Cardiac muscle cell (in vitro differentiated cells and primary cell): ENCODE measurements around the gene PROZ. TPM values are rescaled to one million over a fixed set of nuclear protein-coding genes. Genes with fewer than 3 reads are reported as not detected.

Experiments
- DNase-seq, 2 donors: peaks; one replicate each; pipeline versions ENCODE4 v3.0.0 to v3.0.0-alpha.2; 2010 to 2017; ENCODE audit warnings: low read depth in 1 of 2, low spot score in 1 of 2
- H3K27ac ChIP-seq: fragments of 200-600 bp; sonication (generic); 2 replicates; pipeline ENCODE4 v1.5.1; 2016
- H3K27me3 ChIP-seq: fragments of 200-600 bp; sonication (generic); 2 replicates; pipeline ENCODE4 v1.6.0; 2016; ENCODE audit warnings: control low read depth
- H3K36me3 ChIP-seq: fragments of 200-600 bp; sonication (generic); 2 replicates; pipeline ENCODE4 v1.5.1; 2016; ENCODE audit warnings: control low read depth
- H3K4me1 ChIP-seq: fragments of 200-600 bp; sonication (generic); 2 replicates; pipeline ENCODE4 v1.8.1; 2017; ENCODE audit warnings: low read depth, mild to moderate bottlenecking, mixed run types
- H3K4me3 ChIP-seq: fragments of 200-600 bp; sonication (generic); 2 replicates; pipeline ENCODE4 v1.5.1; 2016; ENCODE audit warnings: mild to moderate bottlenecking
- H3K9me3 ChIP-seq: fragments of 200-600 bp; sonication (generic); 2 replicates; pipeline ENCODE4 v1.5.1; 2017; ENCODE audit warnings: low read depth, mild to moderate bottlenecking, control low read depth
- CTCF ChIP-seq: IDR thresholded peaks from 2 replicates; pipeline ENCODE4 v1.5.1; 2012; ENCODE audit warnings: low read depth, mild to moderate bottlenecking, low read length
- polyA plus RNA-seq: library from polyadenylated mRNA; unstranded; fragments of >200 nt; fragmentation: Nextera tagmentation; extraction: Ambion mirVana; gene quantifications from 2 replicates; pipeline ENCODE4 v1.2.1, GENCODE V29; 2016
- total RNA-seq: library from RNA; depleted of rRNA; stranded (reverse); fragments of >200 nt; gene quantifications from 2 replicates; pipeline ENCODE4 v1.2.3, GENCODE V29; 2016

Gene PROZ
- total and polyA plus RNA-seq, 2 experiments from 2014 or later: 0.42 TPM; not detected in 1

- Histone ChIP-seq H3K36me3 (no peaks in the 10 kb centered on the region), H3K27ac (no peak overlapping the region), H3K9me3 (no peaks in the 10 kb centered on the region), H3K27me3 (peaks cover 49% of the 10 kb centered on the region), H3K4me1 (no peaks in the 10 kb centered on the region), H3K4me3 (no peak overlapping the region)
- TF ChIP-seq CTCF: no peak
- no peak for DNase-seq
These were observed 20.7 kb upstream of the PROZ start for GRCh38 chr13:113137691-113138298.

- peaks cover 44% of the 10 kb centered on the region for H3K27me3 ChIP-seq
- H3K36me3 ChIP-seq: no peaks in the 10 kb centered on the region
- TF ChIP-seq CTCF: no peak
- peak in 1 of 2 donors; percentile 19 for DNase-seq
- no peak overlapping the region for H3K4me3 ChIP-seq
- H3K4me1 ChIP-seq: no peaks in the 10 kb centered on the region
- H3K27ac ChIP-seq: no peak overlapping the region
- H3K9me3 ChIP-seq: no peaks in the 10 kb centered on the region
These were observed 19.5 kb upstream of the PROZ start for GRCh38 chr13:113138792-113139551.

- DNase-seq: no peak
- Histone ChIP-seq H3K27me3 (peaks cover 45% of the 10 kb centered on the region), H3K9me3 (no peaks in the 10 kb centered on the region), H3K4me1 (no peaks in the 10 kb centered on the region), H3K36me3 (no peaks in the 10 kb centered on the region), H3K27ac (no peak overlapping the region), H3K4me3 (no peak overlapping the region)
- TF ChIP-seq CTCF: no peak
These were observed 18.9 kb upstream of the PROZ start for GRCh38 chr13:113139577-113139976.

GRCh38 chr13:113140677-113141600 is 17.5 kb upstream of the PROZ start:
- Histone ChIP-seq H3K9me3 (no peaks in the 10 kb centered on the region), H3K36me3 (no peaks in the 10 kb centered on the region), H3K27me3 (peaks cover 39% of the 10 kb centered on the region), H3K4me3 (no peak overlapping the region), H3K27ac (no peak overlapping the region), H3K4me1 (no peaks in the 10 kb centered on the region)
- no peak for TF ChIP-seq CTCF
- no peak for DNase-seq

GRCh38 chr13:113141601-113141970 is 16.9 kb upstream of the PROZ start:
- no peak for TF ChIP-seq CTCF
- H3K27ac ChIP-seq: no peak overlapping the region
- no peak for DNase-seq
- H3K4me1 ChIP-seq: no peaks in the 10 kb centered on the region
- peaks cover 45% of the 10 kb centered on the region for H3K27me3 ChIP-seq
- no peaks in the 10 kb centered on the region for H3K36me3 ChIP-seq
- H3K9me3 ChIP-seq: no peaks in the 10 kb centered on the region
- H3K4me3 ChIP-seq: no peak overlapping the region
